HUES48 (cell line): ENCODE results near the gene FAM184B.

ENCODE experiments used
- H3K27ac ChIP-seq: one replicate; pipeline ENCODE4 v1.7.0; 2013; ENCODE audit warnings: low read depth, low read length, inconsistent platforms
- H3K27me3 ChIP-seq: 2 replicates; pipeline ENCODE4 v1.6.1; 2013; ENCODE audit warnings: mild to moderate bottlenecking, low read length; ENCODE audit not compliant: control insufficient read depth, insufficient read depth
- H3K36me3 ChIP-seq: 2 replicates; pipeline ENCODE4 v1.6.1; 2013; ENCODE audit warnings: low read length; ENCODE audit not compliant: control insufficient read depth, insufficient read depth
- H3K4me1 ChIP-seq: 2 replicates; pipeline ENCODE4 v1.6.1; 2013; ENCODE audit warnings: mild to moderate bottlenecking, low read length; ENCODE audit not compliant: control insufficient read depth, insufficient read depth
- H3K4me3 ChIP-seq: 2 replicates; pipeline ENCODE4 v1.5.1; 2013; ENCODE audit warnings: mild to moderate bottlenecking, low read depth, low read length
- H3K9ac ChIP-seq: 2 replicates; pipeline ENCODE4 v1.6.1; 2013; ENCODE audit warnings: mild to moderate bottlenecking, low read depth, low read length, moderate library complexity
- H3K9me3 ChIP-seq: 2 replicates; pipeline ENCODE4 v1.6.1; 2013; ENCODE audit warnings: low read length; ENCODE audit not compliant: control insufficient read depth, insufficient read depth

Gene FAM184B

GRCh38 chr4:17781300-17782287, at the start of gene FAM184B:
Gene FAM184B (minus strand): TSS chr4:17781621. CDS start chr4:17781299, 322 bp downstream.
- H3K27ac ChIP-seq = no peak within 1 kb of the TSS

GRCh38 chr4:17823871-17824669, 42.6 kb upstream of the FAM184B start:
- Histone ChIP-seq H3K27ac (no peak overlapping the region), H3K9me3 (no peaks in the 10 kb centered on the region), H3K27me3 (no peaks in the 10 kb centered on the region), H3K4me3 (no peak overlapping the region), H3K4me1 (peaks cover 22% of the 10 kb centered on the region; the same call in 1 of the 2 replicates), H3K36me3 (peaks cover 83% of the 10 kb centered on the region), H3K9ac (no peak overlapping the region)

More at GRCh38 chr4:17781300-17782287, at the start of gene FAM184B:
- Histone ChIP-seq H3K4me3 (peak within 1 kb of the TSS; percentile 58), H3K9ac (no peak within 1 kb of the TSS), H3K9me3 (no peaks in the 10 kb centered on the region), H3K27me3 (peaks cover 54% of the 10 kb centered on the region), H3K36me3 (no peaks in the 10 kb centered on the region), H3K4me1 (peaks cover 14% of the 10 kb centered on the region)

- H3K27ac ChIP-seq = no peak overlapping the region
- no peaks in the 10 kb centered on the region for H3K9me3 ChIP-seq
- no peaks in the 10 kb centered on the region for H3K27me3 ChIP-seq
- H3K36me3 ChIP-seq = peaks cover 68% of the 10 kb centered on the region
- no peak overlapping the region for H3K9ac ChIP-seq
- H3K4me3 ChIP-seq = no peak overlapping the region
- 0 out of 2 replicates have a peak, but pooled peaks cover 4% of the 10 kb centered on the region for H3K4me1 ChIP-seq
Measured at GRCh38 chr4:17817027-17817426, 35.6 kb upstream of the FAM184B start.

- no peak overlapping the region for H3K27ac ChIP-seq
- no peak overlapping the region for H3K9ac ChIP-seq
- no peaks in the 10 kb centered on the region for H3K9me3 ChIP-seq
- no peak overlapping the region for H3K4me3 ChIP-seq
- H3K36me3 ChIP-seq = peaks cover 64% of the 10 kb centered on the region
- 0 out of 2 replicates have a peak, but pooled peaks cover 4% of the 10 kb centered on the region for H3K4me1 ChIP-seq
- no peaks in the 10 kb centered on the region for H3K27me3 ChIP-seq
Measured at GRCh38 chr4:17816142-17816541, 34.7 kb upstream of the FAM184B start.

- Histone ChIP-seq H3K9ac (no peak overlapping the region), H3K4me3 (no peak overlapping the region), H3K27me3 (no peaks in the 10 kb centered on the region), H3K4me1 (0 out of 2 replicates have a peak, but pooled peaks cover 5% of the 10 kb centered on the region), H3K36me3 (peaks cover 54% of the 10 kb centered on the region), H3K27ac (no peak overlapping the region), H3K9me3 (no peaks in the 10 kb centered on the region)
Measured at GRCh38 chr4:17814140-17814539, 32.7 kb upstream of the FAM184B start.

GRCh38 chr4:17812801-17813200, 31.4 kb upstream of the FAM184B start:
- Histone ChIP-seq H3K27me3 (no peaks in the 10 kb centered on the region), H3K27ac (no peak overlapping the region), H3K9me3 (no peaks in the 10 kb centered on the region), H3K36me3 (peaks cover 47% of the 10 kb centered on the region), H3K4me3 (peak overlapping the region; percentile 94), H3K9ac (no peak overlapping the region), H3K4me1 (peaks cover 12% of the 10 kb centered on the region)

- H3K4me1 ChIP-seq = peaks cover 19% of the 10 kb centered on the region
- no peak overlapping the region for H3K27ac ChIP-seq
- peaks cover 47% of the 10 kb centered on the region for H3K36me3 ChIP-seq
- peak overlapping the region; percentile 94 for H3K4me3 ChIP-seq
- H3K9me3 ChIP-seq = no peaks in the 10 kb centered on the region
- peak overlapping the region; percentile 81; the same call in 1 of the 2 replicates for H3K9ac ChIP-seq
- no peaks in the 10 kb centered on the region for H3K27me3 ChIP-seq
Measured at GRCh38 chr4:17812125-17812524, 30.7 kb upstream of the FAM184B start.

GRCh38 chr4:17811078-17811603, 29.7 kb upstream of the FAM184B start:
- H3K36me3 ChIP-seq = peaks cover 43% of the 10 kb centered on the region
- H3K4me1 ChIP-seq = peaks cover 28% of the 10 kb centered on the region
- no peaks in the 10 kb centered on the region for H3K9me3 ChIP-seq
- peak overlapping the region; percentile 94 for H3K4me3 ChIP-seq
- peak overlapping the region; percentile 91 for H3K27ac ChIP-seq
- peak overlapping the region; percentile 81 for H3K9ac ChIP-seq
- H3K27me3 ChIP-seq = no peaks in the 10 kb centered on the region

GRCh38 chr4:17810260-17811077, 29.0 kb upstream of the FAM184B start, which contains the start of the genes DCAF16 and NCAPG:
Gene DCAF16 (minus strand): TSS chr4:17810757. CDS start chr4:17804141, 6,616 bp downstream.
Gene NCAPG (plus strand): TSS chr4:17810979. CDS start chr4:17811078, 99 bp downstream.
- Histone ChIP-seq H3K36me3 (peaks cover 43% of the 10 kb centered on the region), H3K27me3 (no peaks in the 10 kb centered on the region), H3K27ac (peak within 1 kb of the TSS; percentile 94), H3K9me3 (no peaks in the 10 kb centered on the region), H3K4me1 (peaks cover 29% of the 10 kb centered on the region), H3K4me3 (peak within 1 kb of the TSS; percentile 94), H3K9ac (peak within 1 kb of the TSS; percentile 96)

- peak overlapping the region; percentile 94 for H3K4me3 ChIP-seq
- H3K27me3 ChIP-seq = no peaks in the 10 kb centered on the region
- no peaks in the 10 kb centered on the region for H3K9me3 ChIP-seq
- H3K4me1 ChIP-seq = peaks cover 29% of the 10 kb centered on the region
- H3K9ac ChIP-seq = peak overlapping the region; percentile 96
- H3K27ac ChIP-seq = peak overlapping the region; percentile 94
- peaks cover 42% of the 10 kb centered on the region for H3K36me3 ChIP-seq
Measured at GRCh38 chr4:17809667-17810066, 28.2 kb upstream of the FAM184B start.
